Measurements from ENCODE around the gene RNU6-1.

Gene RNU6-1

GRCh38 chr15:67839929-67840748 is at the start of gene RNU6-1:
RNU6-1 (minus strand) TSS chr15:67840045.
- peak; percentile 95 for DNase-seq

- DNase-seq, result no peak
Observed at GRCh38 chr15:67887776-67888175, 47.9 kb upstream of the RNU6-1 start.

GRCh38 chr15:67885861-67886260 is 46.0 kb upstream of the RNU6-1 start:
- no peak for DNase-seq

- DNase-seq, result no peak
Observed at GRCh38 chr15:67885175-67885523, 45.3 kb upstream of the RNU6-1 start.

- peak; percentile 63 to 70 for DNase-seq
Observed at GRCh38 chr15:67884514-67885174, 44.8 kb upstream of the RNU6-1 start.

- DNase-seq, result no peak
Observed at GRCh38 chr15:67884009-67884408, 44.2 kb upstream of the RNU6-1 start.

- DNase-seq, result no peak
Observed at GRCh38 chr15:67883234-67883773, 43.5 kb upstream of the RNU6-1 start.

- no peak for DNase-seq
Observed at GRCh38 chr15:67882487-67883233, 42.8 kb upstream of the RNU6-1 start.

GRCh38 chr15:67880651-67881182 is 40.9 kb upstream of the RNU6-1 start:
- DNase-seq, result no peak

- no peak for DNase-seq
Observed at GRCh38 chr15:67879440-67880129, 39.7 kb upstream of the RNU6-1 start.

GRCh38 chr15:67878712-67879206 is 38.9 kb upstream of the RNU6-1 start:
- no peak for DNase-seq

GRCh38 chr15:67873777-67874176 is 33.9 kb upstream of the RNU6-1 start:
- no peak for DNase-seq

GRCh38 chr15:67870868-67871408 is 31.1 kb upstream of the RNU6-1 start:
- no peak for DNase-seq

- no peak for DNase-seq
Observed at GRCh38 chr15:67869701-67870100, 29.9 kb upstream of the RNU6-1 start.

- no peak for DNase-seq
Observed at GRCh38 chr15:67865766-67866165, 25.9 kb upstream of the RNU6-1 start.

- no peak for DNase-seq
Observed at GRCh38 chr15:67865331-67865730, 25.5 kb upstream of the RNU6-1 start.

GRCh38 chr15:67863442-67863987 is 23.7 kb upstream of the RNU6-1 start:
- DNase-seq, result peak; percentile 76 to 79

GRCh38 chr15:67862750-67863441 is 23.1 kb upstream of the RNU6-1 start:
- DNase-seq, result no peak

- no peak for DNase-seq
Observed at GRCh38 chr15:67861983-67862382, 22.1 kb upstream of the RNU6-1 start.

GRCh38 chr15:67859331-67859946 is 19.6 kb upstream of the RNU6-1 start:
- no peak for DNase-seq

GRCh38 chr15:67857220-67857619 is 17.4 kb upstream of the RNU6-1 start:
- DNase-seq, result no peak
